Activated CD4-positive, alpha-beta memory T cell treated with anti-CD3 and anti-CD28 coated beads, Interleukin-2, amount 10 ng/mL, durations not matched to agents 7 days and 5 days (primary cell): ENCODE measurements around the gene FAM78B. TPM values are rescaled to one million over a fixed set of nuclear protein-coding genes. Genes with fewer than 3 reads are reported as not detected.

Experiments
- CTCF ChIA-PET: fragments of 350-600 bp; sonication (Branson Sonifier 250); formaldehyde crosslinking; loops from one replicate; lab custom pipeline; 2021; ENCODE audit warnings: antibody characterized with exemption, inconsistent platforms; lab: Charles Lee
- POLR2A ChIA-PET: fragments of 350-600 bp; sonication (Branson Sonifier 250); formaldehyde crosslinking; loops from one replicate; lab custom pipeline; 2021; ENCODE audit warnings: antibody characterized with exemption; lab: Charles Lee
- DNase-seq: peaks from one replicate; pipeline ENCODE4 v3.0.0-alpha.2; 2020
- H3K27ac Mint-ChIP-seq: one replicate; pipeline ENCODE4 v1.8.0; 2021; ENCODE audit warnings: mild to moderate bottlenecking, mixed read lengths
- H3K27me3 Mint-ChIP-seq: one replicate; pipeline ENCODE4 v1.8.0; 2021; ENCODE audit warnings: mixed read lengths
- H3K36me3 Mint-ChIP-seq: one replicate; pipeline ENCODE4 v1.8.0; 2021; ENCODE audit warnings: low read depth, mixed read lengths
- H3K4me1 Mint-ChIP-seq: one replicate; pipeline ENCODE4 v1.8.0; 2021; ENCODE audit warnings: mixed read lengths
- H3K4me3 Mint-ChIP-seq: one replicate; pipeline ENCODE4 v1.8.0; 2021; ENCODE audit warnings: mild to moderate bottlenecking, mixed read lengths
- H3K9me3 Mint-ChIP-seq: one replicate; pipeline ENCODE4 v1.8.0; 2021; ENCODE audit warnings: mixed read lengths
- total RNA-seq, 2 experiments: library from RNA; stranded (reverse); gene quantifications; one replicate each; pipeline ENCODE4 v1.2.3, GENCODE V29; 2021

FAM78B gene
- total RNA-seq, 2 experiments from 2014 or later, result 0.10 to 0.28 TPM

GRCh38 chr1:166155108-166155507 lies 11.7 kb downstream of the FAM78B start:
- Mint-ChIP-seq H3K27me3 (no peaks in the 10 kb centered on the region), H3K9me3 (no peaks in the 10 kb centered on the region), H3K36me3 (no peaks in the 10 kb centered on the region), H3K27ac (no peak overlapping the region), H3K4me3 (no peak overlapping the region), H3K4me1 (no peaks in the 10 kb centered on the region)
- DNase-seq, result no peak
- ChIA-PET CTCF (interaction anchor here (1.1 kb wide), 1 partner anchor 11 kb away, joined by 3 read pairs; no protein-coding TSS in a partner anchor), POLR2A (no interaction called here)

GRCh38 chr1:166153525-166154314 lies 13.1 kb downstream of the FAM78B start:
- H3K27ac Mint-ChIP-seq, result no peak overlapping the region
- no peak overlapping the region for H3K4me3 Mint-ChIP-seq
- CTCF ChIA-PET, result no interaction called here
- no peaks in the 10 kb centered on the region for H3K9me3 Mint-ChIP-seq
- H3K27me3 Mint-ChIP-seq, result no peaks in the 10 kb centered on the region
- DNase-seq, result no peak
- H3K4me1 Mint-ChIP-seq, result no peaks in the 10 kb centered on the region
- POLR2A ChIA-PET, result no interaction called here
- no peaks in the 10 kb centered on the region for H3K36me3 Mint-ChIP-seq

GRCh38 chr1:166152978-166153377 lies 13.8 kb downstream of the FAM78B start:
- no peaks in the 10 kb centered on the region for H3K36me3 Mint-ChIP-seq
- H3K27me3 Mint-ChIP-seq, result peaks cover 1% of the 10 kb centered on the region
- no peak for DNase-seq
- no peak overlapping the region for H3K4me3 Mint-ChIP-seq
- CTCF ChIA-PET, result no interaction called here
- peaks cover 2% of the 10 kb centered on the region for H3K9me3 Mint-ChIP-seq
- H3K27ac Mint-ChIP-seq, result no peak overlapping the region
- POLR2A ChIA-PET, result no interaction called here
- H3K4me1 Mint-ChIP-seq, result no peaks in the 10 kb centered on the region

GRCh38 chr1:166151804-166152203 lies 15.0 kb downstream of the FAM78B start:
- Mint-ChIP-seq H3K4me3 (no peak overlapping the region), H3K27me3 (peaks cover 1% of the 10 kb centered on the region), H3K9me3 (peaks cover 2% of the 10 kb centered on the region), H3K36me3 (no peaks in the 10 kb centered on the region), H3K27ac (no peak overlapping the region), H3K4me1 (no peaks in the 10 kb centered on the region)
- ChIA-PET CTCF (no interaction called here), POLR2A (no interaction called here)
- DNase-seq, result no peak

- ChIA-PET CTCF (no interaction called here), POLR2A (no interaction called here)
- no peak for DNase-seq
- H3K4me3 Mint-ChIP-seq, result no peak overlapping the region
- no peaks in the 10 kb centered on the region for H3K36me3 Mint-ChIP-seq
- H3K27ac Mint-ChIP-seq, result no peak overlapping the region
- H3K9me3 Mint-ChIP-seq, result peaks cover 2% of the 10 kb centered on the region
- no peaks in the 10 kb centered on the region for H3K4me1 Mint-ChIP-seq
- H3K27me3 Mint-ChIP-seq, result peaks cover 1% of the 10 kb centered on the region
Observed at GRCh38 chr1:166145499-166145898, 21.3 kb downstream of the FAM78B start.

GRCh38 chr1:166141969-166142368 lies 24.8 kb downstream of the FAM78B start:
- CTCF ChIA-PET, result no interaction called here
- H3K36me3 Mint-ChIP-seq, result no peaks in the 10 kb centered on the region

GRCh38 chr1:166140251-166140650 lies 26.6 kb downstream of the FAM78B start:
- Mint-ChIP-seq H3K4me1 (no peaks in the 10 kb centered on the region), H3K27ac (no peak overlapping the region), H3K27me3 (no peaks in the 10 kb centered on the region), H3K36me3 (no peaks in the 10 kb centered on the region), H3K9me3 (no peaks in the 10 kb centered on the region), H3K4me3 (no peak overlapping the region)
- ChIA-PET POLR2A (no interaction called here), CTCF (interaction anchor here (1.2 kb wide), 1 partner anchor 8 kb away, joined by 4 read pairs; no protein-coding TSS in a partner anchor)
- DNase-seq, result no peak

More at GRCh38 chr1:166141969-166142368, 24.8 kb downstream of the FAM78B start:
- Mint-ChIP-seq H3K4me1 (no peaks in the 10 kb centered on the region), H3K4me3 (no peak overlapping the region), H3K27ac (no peak overlapping the region), H3K9me3 (no peaks in the 10 kb centered on the region), H3K27me3 (no peaks in the 10 kb centered on the region)
- POLR2A ChIA-PET, result no interaction called here
- DNase-seq, result no peak

- no peak overlapping the region for H3K4me3 Mint-ChIP-seq
- CTCF ChIA-PET, result interaction anchor here (1.2 kb wide), 1 partner anchor 8 kb away, joined by 4 read pairs; no protein-coding TSS in a partner anchor
Observed at GRCh38 chr1:166139735-166140134, 27.1 kb downstream of the FAM78B start.

GRCh38 chr1:166136699-166137401 lies 30.0 kb downstream of the FAM78B start:
- Mint-ChIP-seq H3K4me1 (no peaks in the 10 kb centered on the region), H3K4me3 (no peak overlapping the region), H3K36me3 (no peaks in the 10 kb centered on the region), H3K9me3 (peaks cover 2% of the 10 kb centered on the region), H3K27ac (no peak overlapping the region), H3K27me3 (no peaks in the 10 kb centered on the region)
- DNase-seq, result no peak
- ChIA-PET CTCF (no interaction called here), POLR2A (no interaction called here)

More at GRCh38 chr1:166139735-166140134, 27.1 kb downstream of the FAM78B start:
- DNase-seq, result no peak
- no peaks in the 10 kb centered on the region for H3K36me3 Mint-ChIP-seq
- no peaks in the 10 kb centered on the region for H3K4me1 Mint-ChIP-seq
- no peaks in the 10 kb centered on the region for H3K27me3 Mint-ChIP-seq
- H3K9me3 Mint-ChIP-seq, result no peaks in the 10 kb centered on the region
- POLR2A ChIA-PET, result no interaction called here
- H3K27ac Mint-ChIP-seq, result no peak overlapping the region

GRCh38 chr1:166136222-166136621 lies 30.6 kb downstream of the FAM78B start:
- CTCF ChIA-PET, result no interaction called here
- Mint-ChIP-seq H3K27me3 (no peaks in the 10 kb centered on the region), H3K27ac (no peak overlapping the region), H3K4me3 (no peak overlapping the region), H3K36me3 (no peaks in the 10 kb centered on the region), H3K9me3 (peaks cover 2% of the 10 kb centered on the region), H3K4me1 (no peaks in the 10 kb centered on the region)
- no peak for DNase-seq
- POLR2A ChIA-PET, result no interaction called here

GRCh38 chr1:166133857-166134256 lies 32.9 kb downstream of the FAM78B start:
- H3K9me3 Mint-ChIP-seq, result peaks cover 2% of the 10 kb centered on the region
- no peaks in the 10 kb centered on the region for H3K36me3 Mint-ChIP-seq
- DNase-seq, result no peak
- ChIA-PET POLR2A (no interaction called here), CTCF (interaction anchor here (1.1 kb wide), 1 partner anchor 31 kb away, joined by 4 read pairs; no protein-coding TSS in a partner anchor)
- H3K4me1 Mint-ChIP-seq, result no peaks in the 10 kb centered on the region
- H3K4me3 Mint-ChIP-seq, result no peak overlapping the region
- no peak overlapping the region for H3K27ac Mint-ChIP-seq
- no peaks in the 10 kb centered on the region for H3K27me3 Mint-ChIP-seq

GRCh38 chr1:166133276-166133841 lies 33.4 kb downstream of the FAM78B start:
- CTCF ChIA-PET, result interaction anchor here (1.9 kb wide), 1 partner anchor 346 kb away, joined by 10 read pairs; no protein-coding TSS in a partner anchor
- Mint-ChIP-seq H3K36me3 (no peaks in the 10 kb centered on the region), H3K27ac (no peak overlapping the region), H3K27me3 (no peaks in the 10 kb centered on the region), H3K4me3 (no peak overlapping the region), H3K9me3 (peaks cover 2% of the 10 kb centered on the region), H3K4me1 (no peaks in the 10 kb centered on the region)
- POLR2A ChIA-PET, result no interaction called here
- DNase-seq, result no peak

- H3K36me3 Mint-ChIP-seq, result no peaks in the 10 kb centered on the region
- CTCF ChIA-PET, result interaction anchor here (1.0 to 1.9 kb wide), 2 partner anchors 8 to 347 kb away, joined by 4 to 10 read pairs; no protein-coding TSS in a partner anchor
Observed at GRCh38 chr1:166132496-166132895, 34.3 kb downstream of the FAM78B start.

More at GRCh38 chr1:166132496-166132895, 34.3 kb downstream of the FAM78B start:
- POLR2A ChIA-PET, result no interaction called here
- no peak for DNase-seq
- H3K4me1 Mint-ChIP-seq, result no peaks in the 10 kb centered on the region
- H3K27me3 Mint-ChIP-seq, result no peaks in the 10 kb centered on the region
- peaks cover 2% of the 10 kb centered on the region for H3K9me3 Mint-ChIP-seq
- H3K4me3 Mint-ChIP-seq, result no peak overlapping the region
- no peak overlapping the region for H3K27ac Mint-ChIP-seq
